ENCODE data around the gene LPA. TPM values are rescaled to one million over a fixed set of nuclear protein-coding genes. Genes with fewer than 3 reads are reported as not detected.

The LPA gene
- 0.06 to 0.15 TPM (median 0.07 TPM) in 5 replicates for total RNA-seq (2022; extraction: Qiagen RNA extraction)

GRCh38 chr6:160664198-160664597, at the start of gene LPA:
TSS of gene LPA (minus strand) at chr6:160664275. CDS start at chr6:160664214, 61 bp downstream.

DNA sequence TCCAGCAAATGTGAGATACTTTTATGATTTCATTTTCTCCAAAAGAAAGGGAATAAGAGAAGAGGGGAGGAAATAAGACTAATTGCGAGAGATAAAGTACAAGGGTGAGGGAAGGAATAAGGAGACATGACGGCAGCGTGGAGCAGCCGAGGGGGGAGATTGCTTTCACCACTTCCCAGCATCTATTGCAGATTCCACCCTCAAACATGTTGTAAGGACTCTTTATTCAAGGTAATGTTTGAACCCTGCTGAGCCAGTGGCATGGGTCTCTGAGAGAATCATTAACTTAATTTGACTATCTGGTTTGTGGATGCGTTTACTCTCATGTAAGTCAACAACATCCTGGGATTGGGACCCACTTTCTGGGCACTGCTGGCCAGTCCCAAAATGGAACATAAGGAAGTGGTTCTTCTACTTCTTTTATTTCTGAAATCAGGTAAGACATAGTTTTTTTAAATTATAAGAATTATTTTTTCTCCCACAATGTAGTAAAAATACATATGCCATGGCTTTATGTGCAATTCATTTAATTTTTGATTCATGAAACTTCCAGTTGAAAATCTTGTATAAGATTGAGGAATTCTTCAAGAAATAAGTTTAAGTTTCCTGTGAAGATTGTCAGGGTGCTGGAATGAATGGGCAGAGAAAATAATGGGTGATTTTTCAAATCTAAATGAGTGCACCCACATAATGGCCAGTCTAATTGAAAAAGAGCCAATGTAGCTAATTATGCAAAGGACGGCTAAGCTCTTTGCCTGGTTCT, 38.0 kb upstream of the LPA start, which contains the start of gene PLG:
Gene PLG (plus strand): TSS at position 327 of the 763 bp plus-strand sequence. CDS start 61 bp downstream, at position 388.

Other genes with a start within 250 kb of the LPA start
- gene PLG, start 38.0 kb upstream of the LPA start, total RNA-seq (2022; extraction: Qiagen RNA extraction): not detected in 5 replicates